Heart left ventricle (tissue), 13 donors: ENCODE results near the gene AJAP1.

Experiments used
- POLR2A ChIP-seq, 2 donors: fragments of 450-650 bp; IDR thresholded peaks; one replicate each; pipeline ENCODE4 v1.6.1; 2017; ENCODE audit warnings: antibody characterized with exemption in 2 of 2, mild to moderate bottlenecking in 2 of 2, moderate library complexity in 2 of 2
- TF ChIP-seq, protein P1 (sequence below), 12 donors: fragments of 200-600 bp; sonication (generic) in 4 of 12; IDR thresholded peaks; one replicate each; pipeline versions ENCODE4 v1.5.0 to v1.8.0; 2018 to 2022; ENCODE audit warnings: antibody characterized with exemption in 12 of 12, mild to moderate bottlenecking in 5 of 12
- donor health status: ischemic (EF 13 %, LVEDD 7.1; RV severe dilation, severe dysfunction).
- donor health status: DM: no; HTN: yes; CAD: no.
- donor health status: DM: no; HTN: no; CAD: no.
- donor health status: ischemic (EF 25% LVEDD 6.9; RV normal size, moderate dysfunction).
- donor health status: ischemic (EF 25% LVEDD 5.7; RV mildly dilated, moderate dysfunction).
- donor health status: ischemic (EF 35%, LVEDD 5.7; RV mildly dilated, moderate dysfunction).
- donor health status: nonischemic (EF 11% LVEDD 7.7; RV severe dilation, severe dysfunction).
- donor health status: DM: yes; HTN: yes; CAD: no.
- donor health status: PGD.
- donor health status: ischemic (EF 29% LVEDD 5.4; RV normal size, mild dysfunction).
- donor health status: nonischemic (EF 23%, LVEDD 6.1; RV moderate dilation, normal function).

DNA sequence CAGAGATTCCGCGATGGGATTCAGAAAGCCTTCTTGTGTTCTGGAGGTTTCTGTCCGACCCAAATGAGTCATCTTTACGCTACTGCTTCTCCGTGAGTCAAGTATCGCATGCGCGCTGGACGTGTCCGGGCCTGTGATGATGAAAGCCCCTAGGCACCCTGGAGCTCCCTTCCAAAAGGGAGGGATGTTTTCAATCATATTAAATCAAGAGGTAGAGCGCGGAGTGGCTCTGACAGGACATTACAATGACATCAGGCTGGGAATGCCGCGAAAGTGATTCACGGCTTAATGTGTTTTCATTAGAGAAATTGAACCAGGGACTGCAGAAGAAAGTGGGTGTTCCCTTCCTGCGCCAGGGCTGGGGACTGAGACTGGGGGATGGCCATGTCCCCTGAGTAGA lies 48.5 kb downstream of the AJAP1 start:
- TF ChIP-seq, protein P1, sequence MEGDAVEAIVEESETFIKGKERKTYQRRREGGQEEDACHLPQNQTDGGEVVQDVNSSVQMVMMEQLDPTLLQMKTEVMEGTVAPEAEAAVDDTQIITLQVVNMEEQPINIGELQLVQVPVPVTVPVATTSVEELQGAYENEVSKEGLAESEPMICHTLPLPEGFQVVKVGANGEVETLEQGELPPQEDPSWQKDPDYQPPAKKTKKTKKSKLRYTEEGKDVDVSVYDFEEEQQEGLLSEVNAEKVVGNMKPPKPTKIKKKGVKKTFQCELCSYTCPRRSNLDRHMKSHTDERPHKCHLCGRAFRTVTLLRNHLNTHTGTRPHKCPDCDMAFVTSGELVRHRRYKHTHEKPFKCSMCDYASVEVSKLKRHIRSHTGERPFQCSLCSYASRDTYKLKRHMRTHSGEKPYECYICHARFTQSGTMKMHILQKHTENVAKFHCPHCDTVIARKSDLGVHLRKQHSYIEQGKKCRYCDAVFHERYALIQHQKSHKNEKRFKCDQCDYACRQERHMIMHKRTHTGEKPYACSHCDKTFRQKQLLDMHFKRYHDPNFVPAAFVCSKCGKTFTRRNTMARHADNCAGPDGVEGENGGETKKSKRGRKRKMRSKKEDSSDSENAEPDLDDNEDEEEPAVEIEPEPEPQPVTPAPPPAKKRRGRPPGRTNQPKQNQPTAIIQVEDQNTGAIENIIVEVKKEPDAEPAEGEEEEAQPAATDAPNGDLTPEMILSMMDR (IDR thresholded peaks at IDR 0.05), result no peak
- TF ChIP-seq POLR2A (IDR thresholded peaks at IDR 0.05), result no peak
